Aorta (tissue), 5 donors: ENCODE measurements around the gene IGLL5. TPM values are rescaled to one million over a fixed set of nuclear protein-coding genes. Genes with fewer than 3 reads are reported as not detected.
"Not testable (repeated sequence)": the region's sequence is repeated elsewhere in the genome, so short reads cannot be mapped to it uniquely, and the experiment has no call there.

Source experiments
- ATAC-seq: fragments of 200-7000 bp; cut with Tn5 transposase; one replicate; pipeline ENCODE4 v1.9.1; 2022; ENCODE audit warnings: moderate library complexity; ENCODE audit not compliant: low FRiP score
- DNase-seq, 2 donors: peaks; one replicate each; pipeline ENCODE4 v3.0.0-alpha.2; 2020
- H3K27ac ChIP-seq, 2 donors: one replicate each; pipeline ENCODE4 v1.5.1; 2013; ENCODE audit warnings: low read length in 2 of 2, mild to moderate bottlenecking in 2 of 2, moderate library complexity in 2 of 2, control low read depth in 1 of 2, inconsistent platforms in 1 of 2, low read depth in 1 of 2
- H3K27me3 ChIP-seq, 2 donors: one replicate each; pipeline ENCODE4 v1.6.1; 2013; ENCODE audit warnings: control low read depth in 1 of 2, low read length in 1 of 2, mild to moderate bottlenecking in 1 of 2, moderate library complexity in 1 of 2; ENCODE audit not compliant: insufficient read depth in 2 of 2, control insufficient read depth in 1 of 2
- H3K36me3 ChIP-seq, 2 donors: one replicate each; pipeline ENCODE4 v1.6.1; 2013; ENCODE audit warnings: control low read depth in 1 of 2, low read length in 1 of 2, mild to moderate bottlenecking in 1 of 2; ENCODE audit not compliant: insufficient read depth in 2 of 2, control insufficient read depth in 1 of 2
- H3K4me1 ChIP-seq, 2 donors: one replicate each; pipeline ENCODE4 v1.6.1; 2013; ENCODE audit warnings: low read length in 2 of 2, control low read depth in 1 of 2, mild to moderate bottlenecking in 1 of 2, moderate library complexity in 1 of 2; ENCODE audit not compliant: insufficient read depth in 2 of 2, control insufficient read depth in 1 of 2
- H3K4me3 ChIP-seq, 2 donors: one replicate each; pipeline ENCODE4 v1.5.1; 2013; ENCODE audit warnings: low read length in 2 of 2, control low read depth in 1 of 2, mild to moderate bottlenecking in 1 of 2
- H3K9me3 ChIP-seq: one replicate; pipeline ENCODE4 v1.6.1; 2013; ENCODE audit warnings: mild to moderate bottlenecking, low read length; ENCODE audit not compliant: control insufficient read depth
- WGBS, 2 donors: extraction: QIAGEN DNeasy Blood & Tissue Kit; methylation state at CpG; one replicate each; pipeline ENCODE4 v1.1.7; 2013; 5-methylcytosine and 5-hydroxymethylcytosine counted together
- intact Hi-C, 2 donors: fragments of 100-400 bp; cut with DNase I; formaldehyde crosslinking; loops; one replicate each; pipeline versions ENCODE4 v1.14.2 to v1.15.0; 2022
- polyA plus RNA-seq, 2 donors: library from polyadenylated mRNA; stranded (reverse); fragments of 200-250 nt; gene quantifications; one replicate each; pipeline ENCODE4 v1.2.3, GENCODE V29; 2013
- total RNA-seq, 2 donors: library from RNA; stranded (reverse); fragmentation: NEBNext Ultra II Directional; extraction: Animal tissue kit (Norgen Biotek cat#: 25700); gene quantifications; one replicate each; pipeline ENCODE4 v1.2.1, GENCODE V29; 2021
- donor health status: healthy with polysubstance abuse.
- donor health status: Bipolar disorder and iron deficiency.
- donor health status: DM: no; HTN: no; CAD: no.
- donor health status: DM: no; HTN: no; CAD: no.
- donor health status: DM: yes; HTN: yes; CAD: no.

IGLL5 gene
- total and polyA plus RNA-seq, 4 donors = 0.51 to 6.1 (median 2.0) TPM

GRCh38 chr22:22895776-22896445 lies 8.3 kb downstream of the IGLL5 start:
- ATAC-seq = no peak

GRCh38 chr22:22896601-22897000 lies 9.0 kb downstream of the IGLL5 start:
- no peak overlapping the region for H3K27ac ChIP-seq
- H3K4me3 ChIP-seq = no peak overlapping the region
- no peaks in the 10 kb centered on the region for H3K36me3 ChIP-seq
- no peaks in the 10 kb centered on the region for H3K9me3 ChIP-seq
- ATAC-seq = no peak
- 70 to 77% methylated on average over 3 of the region's 3 CpGs for WGBS, 2 donors
- intact Hi-C loops = no loop called here
- H3K4me1 ChIP-seq = no peaks in the 10 kb centered on the region
- H3K27me3 ChIP-seq = peaks cover 0 to 2% of the 10 kb centered on the region in 2 donors
- no peak for DNase-seq

More at GRCh38 chr22:22895776-22896445, 8.3 kb downstream of the IGLL5 start:
- Histone ChIP-seq H3K27me3 (peaks cover 0 to 2% of the 10 kb centered on the region in 2 donors), H3K36me3 (no peaks in the 10 kb centered on the region), H3K27ac (no peak overlapping the region), H3K9me3 (no peaks in the 10 kb centered on the region), H3K4me3 (no peak overlapping the region), H3K4me1 (no peaks in the 10 kb centered on the region)
- 66 to 70% methylated on average over 6 of the region's 6 CpGs for WGBS, 2 donors
- intact Hi-C loops = no loop called here
- DNase-seq = no peak

- Histone ChIP-seq H3K27me3 (peaks cover 0 to 2% of the 10 kb centered on the region in 2 donors), H3K27ac (no peak overlapping the region), H3K4me3 (no peak overlapping the region), H3K4me1 (no peaks in the 10 kb centered on the region), H3K36me3 (no peaks in the 10 kb centered on the region), H3K9me3 (no peaks in the 10 kb centered on the region)
- WGBS, 2 donors = 79 to 83% methylated on average over 3 of the region's 3 CpGs
- intact Hi-C loops = no loop called here
- ATAC-seq = no peak
- no peak for DNase-seq
Observed at GRCh38 chr22:22897091-22897490, 9.5 kb downstream of the IGLL5 start.

- Histone ChIP-seq H3K4me1 (no peaks in the 10 kb centered on the region), H3K27ac (no peak overlapping the region), H3K27me3 (peaks cover 0 to 2% of the 10 kb centered on the region in 2 donors), H3K9me3 (no peaks in the 10 kb centered on the region), H3K4me3 (no peak overlapping the region), H3K36me3 (no peaks in the 10 kb centered on the region)
- intact Hi-C loops = no loop called here
- DNase-seq = no peak
- no peak for ATAC-seq
- WGBS, 2 donors = 61% methylated on average over 5 of the region's 5 CpGs
Observed at GRCh38 chr22:22897947-22898346, 10.3 kb downstream of the IGLL5 start.

GRCh38 chr22:22898411-22898950 lies 10.9 kb downstream of the IGLL5 start:
- H3K4me1 ChIP-seq, H3K36me3 ChIP-seq, H3K4me3 ChIP-seq, H3K9me3 ChIP-seq, H3K27ac ChIP-seq, ATAC-seq, intact Hi-C loops, H3K27me3 ChIP-seq: not testable (repeated sequence)
- WGBS, 2 donors = 21 to 32% methylated on average over 1 of the region's 1 CpG
- peak in 1 of 2 donors; percentile 11 for DNase-seq

- not testable (repeated sequence) for H3K27me3 ChIP-seq, ATAC-seq
Observed at GRCh38 chr22:22899342-22900080, 11.9 kb downstream of the IGLL5 start.

GRCh38 chr22:22900527-22901205 lies 13.1 kb downstream of the IGLL5 start:
- H3K27ac ChIP-seq, H3K4me3 ChIP-seq, H3K9me3 ChIP-seq, intact Hi-C loops, H3K36me3 ChIP-seq, H3K4me1 ChIP-seq, H3K27me3 ChIP-seq, ATAC-seq: not testable (repeated sequence)
- 86 to 88% methylated on average over 8 to 15 of the region's 16 CpGs for WGBS, 2 donors
- peak in 1 of 2 donors; percentile 58 for DNase-seq

More at GRCh38 chr22:22899342-22900080, 11.9 kb downstream of the IGLL5 start:
- H3K4me3 ChIP-seq, H3K27ac ChIP-seq, H3K9me3 ChIP-seq, H3K4me1 ChIP-seq, intact Hi-C loops, H3K36me3 ChIP-seq: not testable (repeated sequence)
- WGBS, 2 donors = 79 to 83% methylated on average over 8 to 9 of the region's 9 CpGs
- DNase-seq = peak in 1 of 2 donors; percentile 51

GRCh38 chr22:22901578-22902218 lies 14.1 kb downstream of the IGLL5 start:
- Histone ChIP-seq H3K27ac (no peak overlapping the region), H3K4me1 (no peaks in the 10 kb centered on the region), H3K27me3 (no peaks in the 10 kb centered on the region), H3K36me3 (no peaks in the 10 kb centered on the region), H3K9me3 (no peaks in the 10 kb centered on the region), H3K4me3 (no peak overlapping the region)
- WGBS, 2 donors = 77 to 83% methylated on average over 8 of the region's 8 CpGs
- DNase-seq (peak in 1 of 2 donors; percentile 31), ATAC-seq (no peak)
- intact Hi-C loops = no loop called here
